Measurements from ENCODE around the gene ARID3A. TPM values are rescaled to one million over a fixed set of nuclear protein-coding genes. Genes with fewer than 3 reads are reported as not detected.

ARID3A gene
- total RNA-seq, 4 donors from 2014 or later: 1.3 to 22.0 (median 3.8) TPM

- Histone ChIP-seq H3K4me1 (no peaks in the 10 kb centered on the region), H3K9me3 (no peaks in the 10 kb centered on the region), H3K27ac (no peak overlapping the region), H3K27me3 (no peaks in the 10 kb centered on the region), H3K36me3 (no peaks in the 10 kb centered on the region), H3K4me3 (no peak overlapping the region)
- intact Hi-C loops (cut with DNase I; ENCODE audit: low total_unique reads): no loop called here
- no peak for DNase-seq
- TF ChIP-seq POLR2A (IDR thresholded peaks at IDR 0.05) (no peak), CTCF (IDR thresholded peaks at IDR 0.05) (no peak)
Observed at GRCh38 chr19:953445-954271, 27.8 kb downstream of the ARID3A start.

- intact Hi-C loops (cut with DNase I; ENCODE audit: low total_unique reads): no loop called here
- Histone ChIP-seq H3K4me3 (no peak overlapping the region), H3K4me1 (no peaks in the 10 kb centered on the region), H3K9me3 (no peaks in the 10 kb centered on the region), H3K36me3 (no peaks in the 10 kb centered on the region), H3K27ac (no peak overlapping the region), H3K27me3 (no peaks in the 10 kb centered on the region)
- TF ChIP-seq CTCF (IDR thresholded peaks at IDR 0.05): no peak
- TF ChIP-seq POLR2A (IDR thresholded peaks at IDR 0.05): no peak
- DNase-seq: no peak
Observed at GRCh38 chr19:954272-954671, 28.4 kb downstream of the ARID3A start.

GRCh38 chr19:954672-955494, 29.0 kb downstream of the ARID3A start:
- no peaks in the 10 kb centered on the region for H3K4me1 ChIP-seq
- H3K9me3 ChIP-seq: no peaks in the 10 kb centered on the region
- no peak for TF ChIP-seq POLR2A (IDR thresholded peaks at IDR 0.05)
- no peak for TF ChIP-seq CTCF (IDR thresholded peaks at IDR 0.05)
- DNase-seq: no peak
- H3K36me3 ChIP-seq: no peaks in the 10 kb centered on the region
- H3K4me3 ChIP-seq: no peak overlapping the region
- no peak overlapping the region for H3K27ac ChIP-seq
- intact Hi-C loops (cut with DNase I; ENCODE audit: low total_unique reads): no loop called here
- H3K27me3 ChIP-seq: no peaks in the 10 kb centered on the region

GRCh38 chr19:955803-956765, 30.2 kb downstream of the ARID3A start:
- no peak for TF ChIP-seq CTCF (IDR thresholded peaks at IDR 0.05)
- no peak for TF ChIP-seq POLR2A (IDR thresholded peaks at IDR 0.05)
- H3K4me1 ChIP-seq: no peaks in the 10 kb centered on the region
- no peak for DNase-seq
- H3K4me3 ChIP-seq: no peak overlapping the region
- H3K27ac ChIP-seq: no peak overlapping the region
- no peaks in the 10 kb centered on the region for H3K9me3 ChIP-seq
- H3K27me3 ChIP-seq: no peaks in the 10 kb centered on the region
- intact Hi-C loops (cut with DNase I; ENCODE audit: low total_unique reads): no loop called here
- no peaks in the 10 kb centered on the region for H3K36me3 ChIP-seq

Measured in uterus (tissue), 4 donors.